ENCODE data around the gene CDC16. TPM values are rescaled to one million over a fixed set of nuclear protein-coding genes. Genes with fewer than 3 reads are reported as not detected.

Gene CDC16
- total and polyA plus RNA-seq, 9 of the 15 experiments (the other 6 are each of a cell fraction or from before 2014, with no cell fraction given) = 23.2 to 102 (median 51.6) TPM

Small RNAs within 50 kb of the gene (microRNA-seq; reads per million reads assigned to microRNA genes)
- not detected for gene MIR4502 (ENCODE audit: borderline microRNAs expressed)
- 1.6 reads per million, percentile 21 among the genes with 10 or more reads in this experiment for gene MIR548AR (ENCODE audit: borderline microRNAs expressed)

Small RNAs within 50 kb of the gene (small RNA-seq; reads per million reads assigned to genes)
- gene MIR4502 (0.11 reads per million), gene MIR548AR (not detected)

Other genes starting within 250 kb of the CDC16 start
- 15.3 and 17.8 TPM in 2 replicates for gene RASA3, start 102.3 kb upstream of the CDC16 start, total RNA-seq (2014; rRNA removed)
- 9.6 and 10.7 TPM in 2 replicates for gene RASA3, start 102.3 kb upstream of the CDC16 start, total RNA-seq (2014; rRNA removed; fragmentation: Illumina TruSeq; extraction: Trizol)
- gene RASA3, start 102.3 kb upstream of the CDC16 start, total RNA-seq (2015; rRNA removed; fragmentation: Illumina TruSeq; extraction: Trizol) = 12.9 and 13.7 TPM in 2 replicates
- gene RASA3, start 102.3 kb upstream of the CDC16 start, total RNA-seq (2021) = 21.4 and 25.3 TPM in 2 replicates
- 14.1 and 14.4 TPM in 2 replicates for gene RASA3, start 102.3 kb upstream of the CDC16 start, polyA plus RNA-seq (2011; rRNA removed)
- gene RASA3, start 102.3 kb upstream of the CDC16 start, polyA plus RNA-seq (2014; fragmentation: Illumina TruSeq; extraction: Trizol) = 17.3 and 19.7 TPM in 2 replicates
- gene RASA3, start 102.3 kb upstream of the CDC16 start, polyA plus RNA-seq (2014; fragmentation: Nextera tagmentation; extraction: Ambion mirVana) = 1 to 10 TPM in 1 of 2 experiments, under 1 TPM in 1; 0.72 to 1.2 TPM
- gene RASA3, start 102.3 kb upstream of the CDC16 start, polyA plus RNA-seq (2014; rRNA removed) = 19.1 and 21.9 TPM in 2 replicates
- gene CFAP97D2, start 55.6 kb upstream of the CDC16 start, total RNA-seq (2014; rRNA removed) = not detected in 2 replicates
- not detected in 2 replicates for gene CFAP97D2, start 55.6 kb upstream of the CDC16 start, total RNA-seq (2014; rRNA removed; fragmentation: Illumina TruSeq; extraction: Trizol)
- gene CFAP97D2, start 55.6 kb upstream of the CDC16 start, total RNA-seq (2015; rRNA removed; fragmentation: Illumina TruSeq; extraction: Trizol) = not detected in 2 replicates
- not detected in 2 replicates for gene CFAP97D2, start 55.6 kb upstream of the CDC16 start, total RNA-seq (2021)
- gene CFAP97D2, start 55.6 kb upstream of the CDC16 start, polyA plus RNA-seq (2011; rRNA removed) = not detected in 2 replicates
- gene CFAP97D2, start 55.6 kb upstream of the CDC16 start, polyA plus RNA-seq (2014; fragmentation: Illumina TruSeq; extraction: Trizol) = not detected in 2 replicates
- gene CFAP97D2, start 55.6 kb upstream of the CDC16 start, polyA plus RNA-seq (2014; fragmentation: Nextera tagmentation; extraction: Ambion mirVana) = not detected
- not detected in 2 replicates for gene CFAP97D2, start 55.6 kb upstream of the CDC16 start, polyA plus RNA-seq (2014; rRNA removed)
- 36.2 and 57.8 TPM in 2 replicates for gene UPF3A, start 46.7 kb downstream of the CDC16 start, total RNA-seq (2014; rRNA removed)
- gene UPF3A, start 46.7 kb downstream of the CDC16 start, total RNA-seq (2014; rRNA removed; fragmentation: Illumina TruSeq; extraction: Trizol) = 39.1 and 40.5 TPM in 2 replicates
- 44.2 and 48.2 TPM in 2 replicates for gene UPF3A, start 46.7 kb downstream of the CDC16 start, total RNA-seq (2015; rRNA removed; fragmentation: Illumina TruSeq; extraction: Trizol)
- gene UPF3A, start 46.7 kb downstream of the CDC16 start, total RNA-seq (2021) = 36.0 and 40.9 TPM in 2 replicates
- 56.7 and 59.9 TPM in 2 replicates for gene UPF3A, start 46.7 kb downstream of the CDC16 start, polyA plus RNA-seq (2011; rRNA removed)
- 56.1 and 64.8 TPM in 2 replicates for gene UPF3A, start 46.7 kb downstream of the CDC16 start, polyA plus RNA-seq (2014; fragmentation: Illumina TruSeq; extraction: Trizol)
- 10 to 100 TPM; 15.6 to 17.5 TPM for gene UPF3A, start 46.7 kb downstream of the CDC16 start, polyA plus RNA-seq (2014; fragmentation: Nextera tagmentation; extraction: Ambion mirVana)
- 64.1 and 76.5 TPM in 2 replicates for gene UPF3A, start 46.7 kb downstream of the CDC16 start, polyA plus RNA-seq (2014; rRNA removed)
- gene CHAMP1, start 79.6 kb downstream of the CDC16 start, total RNA-seq (2014; rRNA removed) = 15.3 and 16.6 TPM in 2 replicates
- 14.2 and 14.6 TPM in 2 replicates for gene CHAMP1, start 79.6 kb downstream of the CDC16 start, total RNA-seq (2014; rRNA removed; fragmentation: Illumina TruSeq; extraction: Trizol)
- gene CHAMP1, start 79.6 kb downstream of the CDC16 start, total RNA-seq (2015; rRNA removed; fragmentation: Illumina TruSeq; extraction: Trizol) = 11.7 and 13.4 TPM in 2 replicates
- gene CHAMP1, start 79.6 kb downstream of the CDC16 start, total RNA-seq (2021) = 30.8 and 32.4 TPM in 2 replicates
- gene CHAMP1, start 79.6 kb downstream of the CDC16 start, polyA plus RNA-seq (2011; rRNA removed) = 17.3 and 24.2 TPM in 2 replicates
- gene CHAMP1, start 79.6 kb downstream of the CDC16 start, polyA plus RNA-seq (2014; fragmentation: Illumina TruSeq; extraction: Trizol) = 35.8 and 40.6 TPM in 2 replicates
- gene CHAMP1, start 79.6 kb downstream of the CDC16 start, polyA plus RNA-seq (2014; fragmentation: Nextera tagmentation; extraction: Ambion mirVana) = under 1 TPM; 0.70 to 0.84 TPM
- gene CHAMP1, start 79.6 kb downstream of the CDC16 start, polyA plus RNA-seq (2014; rRNA removed) = 21.7 and 26.7 TPM in 2 replicates